ENCODE results near the gene ZAR1.

- TF ChIP-seq EZH2 (IDR thresholded peaks at IDR 0.05; ENCODE audit: borderline replicate concordance, low read length) (no peak), CTCF (conservative IDR thresholded peaks at IDR 0.05 in 1 of 2, IDR thresholded peaks at IDR 0.05 in 1 of 2; ENCODE audit: extremely low read depth in 1 of 2, insufficient read depth in 1 of 2, low read depth in 1 of 2, low read length in 2 of 2) (no peak)
Observed at GRCh38 chr4:48475770-48476169, 14.3 kb upstream of the ZAR1 start.

Measured in mammary epithelial cell (primary cell).